VCaP (cell line): ENCODE results near the gene EPHB1.
"Not testable (repeated sequence)": the region's sequence is repeated elsewhere in the genome, so short reads cannot be mapped to it uniquely, and the experiment has no call there.

Source experiments
- H3K27ac ChIP-seq: fragments of 450-650 bp; 2 replicates; pipeline ENCODE4 v1.5.1; 2017
- CTCF ChIP-seq: fragments of 450-650 bp; conservative IDR thresholded peaks from 2 replicates; pipeline ENCODE4 v1.5.1; 2017; ENCODE audit warnings: mild to moderate bottlenecking, moderate library complexity

The EPHB1 gene

GRCh38 chr3:135012101-135012500, 217.0 kb downstream of the EPHB1 start:
- TF ChIP-seq CTCF, result no peak
- no peak overlapping the region for H3K27ac ChIP-seq

GRCh38 chr3:135013206-135013605, 218.1 kb downstream of the EPHB1 start:
- H3K27ac ChIP-seq, result no peak overlapping the region
- no peak for TF ChIP-seq CTCF

- TF ChIP-seq CTCF, result no peak
- H3K27ac ChIP-seq, result no peak overlapping the region
These were observed 219.5 kb downstream of the EPHB1 start for GRCh38 chr3:135014566-135014965.

- no peak for TF ChIP-seq CTCF
- no peak overlapping the region for H3K27ac ChIP-seq
These were observed 222.2 kb downstream of the EPHB1 start for GRCh38 chr3:135017003-135017893.

GRCh38 chr3:135018149-135018923, 223.3 kb downstream of the EPHB1 start:
- no peak for TF ChIP-seq CTCF
- H3K27ac ChIP-seq, result no peak overlapping the region

- no peak overlapping the region for H3K27ac ChIP-seq
- TF ChIP-seq CTCF, result no peak
These were observed 225.1 kb downstream of the EPHB1 start for GRCh38 chr3:135020181-135020580.

GRCh38 chr3:135023996-135024658, 229.1 kb downstream of the EPHB1 start:
- TF ChIP-seq CTCF, result no peak
- H3K27ac ChIP-seq, result no peak overlapping the region

- not testable (repeated sequence) for H3K27ac ChIP-seq
These were observed 235.9 kb downstream of the EPHB1 start for GRCh38 chr3:135030768-135031615.
